NCI-H345 treated with DMSO at 0.1 percent for 48 hours (cell line): ENCODE measurements around the gene HEXIM1.
"Not testable (repeated sequence)": the region's sequence is repeated elsewhere in the genome, so short reads cannot be mapped to it uniquely, and the experiment has no call there.

ENCODE experiments used
- DNase-seq: peaks from one replicate; lab custom pipeline; 2025; ENCODE audit not compliant: unreplicated experiment; lab: John Stamatoyannopoulos, UW

Gene HEXIM1

GRCh38 chr17:45112559-45113423 is 35.5 kb upstream of the HEXIM1 start:
- DNase-seq, result no peak

GRCh38 chr17:45113424-45113754 is 34.9 kb upstream of the HEXIM1 start:
- no peak for DNase-seq

- no peak for DNase-seq
Measured at GRCh38 chr17:45114117-45114932, 34.0 kb upstream of the HEXIM1 start.

GRCh38 chr17:45115015-45115625 is 33.2 kb upstream of the HEXIM1 start:
- DNase-seq, result no peak

- no peak for DNase-seq
Measured at GRCh38 chr17:45115871-45116270, 32.4 kb upstream of the HEXIM1 start.

- DNase-seq, result no peak
Measured at GRCh38 chr17:45116434-45117016, 31.8 kb upstream of the HEXIM1 start.

GRCh38 chr17:45117334-45117733 is 30.9 kb upstream of the HEXIM1 start:
- no peak for DNase-seq

DNA sequence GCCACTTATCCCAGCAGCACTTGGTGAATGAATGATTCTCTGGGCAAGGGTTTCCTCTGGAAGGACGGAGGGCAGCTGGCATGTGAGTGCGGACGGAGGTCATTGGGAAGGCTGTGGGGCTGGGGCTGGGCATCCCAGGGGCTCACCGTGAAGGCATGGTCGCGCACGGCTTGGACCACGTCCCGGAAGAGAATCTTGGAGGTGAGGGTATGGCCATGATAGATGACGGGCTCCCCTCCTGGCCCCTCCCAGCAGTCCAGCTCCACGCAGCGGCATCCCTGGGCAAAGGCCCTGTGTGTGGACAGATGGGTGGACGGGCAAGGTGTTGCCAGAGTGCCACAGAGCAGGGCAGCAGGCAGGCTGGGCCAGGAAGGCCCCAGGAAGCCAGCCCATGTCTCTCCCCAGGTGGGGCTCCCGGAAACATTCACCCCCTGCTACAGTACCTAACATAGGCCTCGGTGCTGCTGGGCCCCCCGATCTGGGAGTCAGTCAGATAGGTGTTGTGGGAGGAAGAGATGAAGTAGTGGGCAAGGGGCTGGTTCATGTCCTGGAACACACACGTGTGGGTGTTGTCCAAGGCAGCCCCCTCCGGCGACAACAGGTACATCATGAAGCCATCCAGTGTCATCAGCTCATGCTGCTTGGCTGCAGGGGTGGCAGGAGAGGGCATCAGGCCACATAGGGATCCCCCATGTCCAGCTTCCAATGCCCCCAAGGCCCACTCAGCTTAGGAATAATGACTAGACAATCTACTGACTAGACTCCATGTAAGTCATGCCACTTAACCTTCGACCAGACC is 30.2 kb upstream of the HEXIM1 start:
- no peak for DNase-seq

DNA sequence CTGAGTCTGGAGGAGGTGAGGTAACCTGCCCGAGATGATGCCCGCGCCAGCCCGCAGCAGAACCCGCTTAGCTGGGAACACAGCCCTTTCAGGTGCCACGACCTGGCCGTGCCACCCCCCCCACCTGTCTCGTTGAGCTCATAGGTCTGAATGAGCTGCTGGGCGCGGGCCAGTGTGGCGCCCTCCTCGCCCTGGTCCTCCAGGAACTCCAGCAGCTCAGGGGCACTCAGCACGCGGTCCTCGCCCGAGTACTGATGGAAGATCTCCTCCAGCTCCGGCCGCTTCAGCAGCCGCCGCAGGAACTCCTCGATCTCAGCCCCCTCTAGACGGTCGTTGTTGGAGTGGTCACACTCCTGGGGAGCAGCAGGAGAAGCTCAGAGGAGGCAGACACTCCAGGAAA is 29.6 kb upstream of the HEXIM1 start:
- no peak for DNase-seq

GRCh38 chr17:45119964-45120363 is 28.3 kb upstream of the HEXIM1 start:
- DNase-seq, result no peak

DNA sequence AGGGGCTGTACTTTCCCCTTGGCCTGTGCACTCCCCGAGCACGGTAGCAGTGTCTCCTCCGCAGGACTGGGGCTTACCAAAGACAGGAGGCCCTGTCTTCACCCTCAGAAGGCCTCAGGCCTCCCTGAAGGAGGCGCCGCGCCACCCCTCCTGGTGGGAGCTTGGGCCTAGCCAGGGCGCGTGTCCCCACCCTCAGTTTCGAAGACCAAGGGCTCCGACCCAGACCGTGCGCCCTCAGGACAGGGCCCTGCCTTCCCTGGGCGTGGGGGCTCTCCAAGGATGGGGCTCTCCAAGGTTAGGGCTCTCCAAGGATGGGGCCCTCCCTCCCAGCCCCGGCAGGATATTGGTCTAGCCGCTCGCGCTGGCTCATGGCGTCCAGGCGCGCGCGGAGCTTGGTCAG is 27.7 kb upstream of the HEXIM1 start:
- no peak for DNase-seq

- DNase-seq, result no peak
Measured at GRCh38 chr17:45121055-45121454, 27.2 kb upstream of the HEXIM1 start.

GRCh38 chr17:45123076-45123770 is 25.1 kb upstream of the HEXIM1 start:
- DNase-seq, result no peak

GRCh38 chr17:45123930-45124796 is 24.1 kb upstream of the HEXIM1 start:
- DNase-seq, result no peak

- DNase-seq, result not testable (repeated sequence)
Measured at GRCh38 chr17:45124797-45125122, 23.5 kb upstream of the HEXIM1 start.

DNA sequence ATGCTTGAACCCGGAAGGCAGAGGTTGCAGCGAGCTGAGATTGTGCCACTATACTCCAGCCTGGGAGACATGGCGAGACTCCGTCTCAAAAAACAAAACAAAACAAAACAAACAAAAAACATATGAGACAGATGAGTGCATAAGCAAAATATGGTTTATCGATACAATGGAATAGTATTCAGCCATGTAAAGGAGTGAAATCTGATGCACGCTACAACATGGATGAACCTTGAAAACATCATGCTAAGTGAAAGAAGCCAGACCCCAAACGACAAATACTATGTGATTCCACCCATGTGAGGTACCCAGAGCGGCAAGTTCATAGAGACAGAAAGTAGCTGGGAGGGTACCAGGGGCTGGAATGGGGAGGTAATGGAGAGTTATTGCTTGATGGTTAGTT is 22.8 kb upstream of the HEXIM1 start:
- DNase-seq, result no peak

GRCh38 chr17:45127207-45127547 is 21.1 kb upstream of the HEXIM1 start:
- DNase-seq, result no peak

DNA sequence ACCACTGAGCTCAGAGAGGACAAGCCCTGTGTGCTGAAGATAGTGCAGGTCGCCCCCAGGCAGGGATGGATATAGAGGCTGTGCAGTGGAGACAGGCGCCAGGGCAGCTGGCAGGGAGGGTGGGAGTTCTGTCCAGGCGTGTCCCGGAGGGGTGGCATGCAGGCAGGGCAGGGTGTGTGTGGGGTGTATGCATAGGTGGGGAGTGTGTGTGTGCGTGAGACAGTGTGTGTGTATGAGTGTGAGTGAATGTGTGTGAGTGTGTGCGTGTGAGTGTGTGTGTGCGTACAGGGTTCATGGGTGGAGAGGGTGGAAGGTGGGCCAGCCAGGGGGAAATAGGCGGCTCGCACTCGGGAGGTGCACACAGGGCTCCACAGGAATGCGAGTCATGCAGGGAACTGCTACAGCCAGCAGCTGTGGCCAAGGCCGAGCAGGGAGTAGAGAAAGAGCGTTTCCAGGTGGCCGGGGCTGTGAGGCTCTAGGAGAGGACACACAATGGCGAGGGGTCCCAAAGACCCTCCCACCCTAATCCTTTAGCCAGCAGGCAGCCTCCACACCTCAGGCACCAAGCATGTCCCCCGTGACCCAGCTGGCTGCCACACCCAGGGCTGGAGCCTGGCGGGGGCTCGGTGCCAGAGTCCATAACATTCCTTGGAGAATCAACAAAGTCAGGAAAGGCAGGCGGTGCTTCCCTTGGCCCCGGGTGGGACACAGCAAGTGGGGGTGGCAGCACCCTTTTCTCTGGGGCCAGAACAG is 20.6 kb upstream of the HEXIM1 start:
- no peak for DNase-seq

DNA sequence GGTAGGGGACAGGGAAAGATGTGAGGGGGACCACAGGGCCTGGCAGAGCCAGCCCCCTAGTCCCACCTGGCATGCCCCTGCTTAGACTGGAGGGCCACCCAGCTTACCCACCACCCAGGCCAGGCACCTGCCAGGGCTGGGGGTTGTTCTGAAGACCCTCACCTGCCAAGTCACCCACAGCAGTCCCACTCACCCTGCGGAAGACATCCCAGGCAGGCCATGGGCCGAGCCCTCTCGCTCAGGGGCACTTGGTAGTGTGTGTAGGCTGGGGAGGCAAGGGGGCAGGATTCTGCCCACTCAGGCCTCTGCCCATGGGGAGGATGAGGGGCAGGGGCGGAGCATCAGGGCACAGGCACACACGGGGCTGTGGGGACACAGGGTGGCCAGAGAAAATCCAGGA is 19.9 kb upstream of the HEXIM1 start:
- DNase-seq, result no peak
